Measurements from ENCODE around the gene KRTAP12-4.
"Not testable (repeated sequence)": the region's sequence is repeated elsewhere in the genome, so short reads cannot be mapped to it uniquely, and the experiment has no call there.

Gene KRTAP12-4

DNA sequence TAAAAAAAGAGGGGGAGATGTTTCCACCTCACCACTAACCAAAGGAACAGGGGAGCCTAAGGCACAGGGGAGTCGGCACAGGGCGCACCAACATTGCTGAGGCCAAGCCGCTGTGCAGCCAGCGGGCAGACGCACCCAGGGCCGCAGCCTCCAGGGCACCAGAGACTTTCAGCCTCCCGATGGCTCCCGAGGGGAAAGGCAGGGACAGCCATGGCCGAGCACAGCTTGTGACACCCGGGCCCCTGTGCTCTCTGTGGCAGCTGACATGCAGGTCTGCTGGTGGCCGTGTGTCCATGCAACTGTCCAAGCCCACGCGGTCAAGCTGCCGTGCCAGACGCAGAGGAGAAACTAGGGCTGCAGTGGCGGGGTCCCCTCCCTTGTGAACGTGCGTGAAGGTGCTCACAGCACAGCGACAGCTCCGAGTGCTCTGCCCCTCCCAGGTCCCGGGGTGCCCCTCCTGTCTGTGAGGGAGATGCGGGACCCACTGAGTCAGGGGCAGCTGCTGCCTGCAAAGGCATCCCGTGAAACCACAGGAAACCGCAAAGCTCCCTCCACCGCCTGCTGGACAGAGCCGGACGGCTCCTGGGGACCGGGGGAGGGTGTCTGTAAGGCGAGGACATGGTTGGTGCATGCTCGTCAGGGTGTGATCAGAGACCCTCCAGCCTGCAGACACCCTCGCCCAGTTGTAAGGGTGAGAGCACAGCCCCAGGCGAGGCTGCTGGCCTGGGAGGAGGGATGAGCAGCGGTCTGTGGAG lies 5.7 kb downstream of the KRTAP12-4 start (continued):
- TF ChIP-seq ZFP3 (CRISPR knock-in tag; IDR thresholded peaks at IDR 0.05) = no peak
- TF ChIP-seq ZC3H10 (CRISPR knock-in tag; IDR thresholded peaks at IDR 0.05) = no peak
- TF ChIP-seq ZNF8 (CRISPR knock-in tag; IDR thresholded peaks at IDR 0.05) = no peak
- TF ChIP-seq, protein P1, sequence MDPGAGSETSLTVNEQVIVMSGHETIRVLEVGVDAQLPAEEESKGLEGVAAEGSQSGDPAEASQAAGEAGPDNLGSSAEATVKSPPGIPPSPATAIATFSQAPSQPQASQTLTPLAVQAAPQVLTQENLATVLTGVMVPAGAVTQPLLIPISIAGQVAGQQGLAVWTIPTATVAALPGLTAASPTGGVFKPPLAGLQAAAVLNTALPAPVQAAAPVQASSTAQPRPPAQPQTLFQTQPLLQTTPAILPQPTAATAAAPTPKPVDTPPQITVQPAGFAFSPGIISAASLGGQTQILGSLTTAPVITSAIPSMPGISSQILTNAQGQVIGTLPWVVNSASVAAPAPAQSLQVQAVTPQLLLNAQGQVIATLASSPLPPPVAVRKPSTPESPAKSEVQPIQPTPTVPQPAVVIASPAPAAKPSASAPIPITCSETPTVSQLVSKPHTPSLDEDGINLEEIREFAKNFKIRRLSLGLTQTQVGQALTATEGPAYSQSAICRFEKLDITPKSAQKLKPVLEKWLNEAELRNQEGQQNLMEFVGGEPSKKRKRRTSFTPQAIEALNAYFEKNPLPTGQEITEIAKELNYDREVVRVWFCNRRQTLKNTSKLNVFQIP (CRISPR knock-in tag; IDR thresholded peaks at IDR 0.05; ENCODE audit: borderline replicate concordance, low read depth) = no peak
- no peak for TF ChIP-seq ZFP30 (CRISPR knock-in tag; IDR thresholded peaks at IDR 0.05)

GRCh38 chr21:44647222-44647552 lies 7.3 kb downstream of the KRTAP12-4 start:
- no peak; the same call in 2 of the 3 replicates for ATAC-seq
- TF ChIP-seq GLIS3 (CRISPR knock-in tag; IDR thresholded peaks at IDR 0.05) = no peak
- no peak for TF ChIP-seq TCF4 (CRISPR knock-in tag; IDR thresholded peaks at IDR 0.05; ENCODE audit: borderline replicate concordance)
- TF ChIP-seq ZNF8 (CRISPR knock-in tag; IDR thresholded peaks at IDR 0.05) = no peak
- no peak for TF ChIP-seq ZNF70 (CRISPR knock-in tag; IDR thresholded peaks at IDR 0.05)
- no peak for TF ChIP-seq ZFP3 (CRISPR knock-in tag; IDR thresholded peaks at IDR 0.05)
- TF ChIP-seq, protein P2, sequence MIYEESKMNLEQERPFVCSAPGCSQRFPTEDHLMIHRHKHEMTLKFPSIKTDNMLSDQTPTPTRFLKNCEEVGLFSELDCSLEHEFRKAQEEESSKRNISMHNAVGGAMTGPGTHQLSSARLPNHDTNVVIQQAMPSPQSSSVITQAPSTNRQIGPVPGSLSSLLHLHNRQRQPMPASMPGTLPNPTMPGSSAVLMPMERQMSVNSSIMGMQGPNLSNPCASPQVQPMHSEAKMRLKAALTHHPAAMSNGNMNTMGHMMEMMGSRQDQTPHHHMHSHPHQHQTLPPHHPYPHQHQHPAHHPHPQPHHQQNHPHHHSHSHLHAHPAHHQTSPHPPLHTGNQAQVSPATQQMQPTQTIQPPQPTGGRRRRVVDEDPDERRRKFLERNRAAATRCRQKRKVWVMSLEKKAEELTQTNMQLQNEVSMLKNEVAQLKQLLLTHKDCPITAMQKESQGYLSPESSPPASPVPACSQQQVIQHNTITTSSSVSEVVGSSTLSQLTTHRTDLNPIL (CRISPR knock-in tag; IDR thresholded peaks at IDR 0.05; ENCODE audit: low read depth) = no peak
- no peak for TF ChIP-seq ZC3H10 (CRISPR knock-in tag; IDR thresholded peaks at IDR 0.05)
- TF ChIP-seq ARNTL (CRISPR knock-in tag; IDR thresholded peaks at IDR 0.05; ENCODE audit: borderline replicate concordance, low read depth) = no peak
- TF ChIP-seq, protein P1 (CRISPR knock-in tag; IDR thresholded peaks at IDR 0.05; ENCODE audit: borderline replicate concordance, low read depth) = no peak
- TF ChIP-seq ESRRG (CRISPR knock-in tag; IDR thresholded peaks at IDR 0.05) = no peak
- TF ChIP-seq PPARA (CRISPR knock-in tag; IDR thresholded peaks at IDR 0.05; ENCODE audit: borderline replicate concordance) = no peak
- TF ChIP-seq ISL1 (CRISPR knock-in tag; IDR thresholded peaks at IDR 0.05) = no peak
- TF ChIP-seq PATZ1 (CRISPR knock-in tag; IDR thresholded peaks at IDR 0.05; ENCODE audit: borderline replicate concordance) = no peak
- TF ChIP-seq, protein P3, sequence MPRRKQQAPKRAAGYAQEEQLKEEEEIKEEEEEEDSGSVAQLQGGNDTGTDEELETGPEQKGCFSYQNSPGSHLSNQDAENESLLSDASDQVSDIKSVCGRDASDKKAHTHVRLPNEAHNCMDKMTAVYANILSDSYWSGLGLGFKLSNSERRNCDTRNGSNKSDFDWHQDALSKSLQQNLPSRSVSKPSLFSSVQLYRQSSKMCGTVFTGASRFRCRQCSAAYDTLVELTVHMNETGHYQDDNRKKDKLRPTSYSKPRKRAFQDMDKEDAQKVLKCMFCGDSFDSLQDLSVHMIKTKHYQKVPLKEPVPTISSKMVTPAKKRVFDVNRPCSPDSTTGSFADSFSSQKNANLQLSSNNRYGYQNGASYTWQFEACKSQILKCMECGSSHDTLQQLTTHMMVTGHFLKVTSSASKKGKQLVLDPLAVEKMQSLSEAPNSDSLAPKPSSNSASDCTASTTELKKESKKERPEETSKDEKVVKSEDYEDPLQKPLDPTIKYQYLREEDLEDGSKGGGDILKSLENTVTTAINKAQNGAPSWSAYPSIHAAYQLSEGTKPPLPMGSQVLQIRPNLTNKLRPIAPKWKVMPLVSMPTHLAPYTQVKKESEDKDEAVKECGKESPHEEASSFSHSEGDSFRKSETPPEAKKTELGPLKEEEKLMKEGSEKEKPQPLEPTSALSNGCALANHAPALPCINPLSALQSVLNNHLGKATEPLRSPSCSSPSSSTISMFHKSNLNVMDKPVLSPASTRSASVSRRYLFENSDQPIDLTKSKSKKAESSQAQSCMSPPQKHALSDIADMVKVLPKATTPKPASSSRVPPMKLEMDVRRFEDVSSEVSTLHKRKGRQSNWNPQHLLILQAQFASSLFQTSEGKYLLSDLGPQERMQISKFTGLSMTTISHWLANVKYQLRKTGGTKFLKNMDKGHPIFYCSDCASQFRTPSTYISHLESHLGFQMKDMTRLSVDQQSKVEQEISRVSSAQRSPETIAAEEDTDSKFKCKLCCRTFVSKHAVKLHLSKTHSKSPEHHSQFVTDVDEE (CRISPR knock-in tag; IDR thresholded peaks at IDR 0.05) = no peak

GRCh38 chr21:44646366-44647221 lies 7.9 kb downstream of the KRTAP12-4 start, which contains the start of gene KRTAP10-11:
Gene KRTAP10-11, plus strand, starts transcription at chr21:44646414. Its CDS starts 45 bp downstream, at chr21:44646459.
- not testable (repeated sequence) for ATAC-seq

DNA sequence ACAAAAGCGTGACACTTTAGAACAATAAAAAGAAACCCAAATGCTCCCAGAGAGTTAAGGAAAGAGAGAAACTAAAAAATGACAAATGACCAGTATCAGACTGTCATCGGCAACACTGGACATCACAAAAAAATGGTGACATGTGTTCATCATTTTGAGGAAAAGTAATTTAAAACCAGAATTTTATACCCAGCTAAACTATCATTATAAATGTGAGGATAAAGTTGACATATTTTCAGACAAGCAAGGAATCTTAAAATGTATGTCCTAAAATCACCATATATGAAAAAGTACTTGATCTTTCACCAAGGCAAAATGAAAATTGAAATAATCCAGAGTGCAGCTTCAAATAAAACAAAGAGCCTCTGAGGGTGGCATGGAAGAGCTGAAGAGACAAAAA lies 9.6 kb downstream of the KRTAP12-4 start:
- ATAC-seq = no peak
- TF ChIP-seq, protein P4, sequence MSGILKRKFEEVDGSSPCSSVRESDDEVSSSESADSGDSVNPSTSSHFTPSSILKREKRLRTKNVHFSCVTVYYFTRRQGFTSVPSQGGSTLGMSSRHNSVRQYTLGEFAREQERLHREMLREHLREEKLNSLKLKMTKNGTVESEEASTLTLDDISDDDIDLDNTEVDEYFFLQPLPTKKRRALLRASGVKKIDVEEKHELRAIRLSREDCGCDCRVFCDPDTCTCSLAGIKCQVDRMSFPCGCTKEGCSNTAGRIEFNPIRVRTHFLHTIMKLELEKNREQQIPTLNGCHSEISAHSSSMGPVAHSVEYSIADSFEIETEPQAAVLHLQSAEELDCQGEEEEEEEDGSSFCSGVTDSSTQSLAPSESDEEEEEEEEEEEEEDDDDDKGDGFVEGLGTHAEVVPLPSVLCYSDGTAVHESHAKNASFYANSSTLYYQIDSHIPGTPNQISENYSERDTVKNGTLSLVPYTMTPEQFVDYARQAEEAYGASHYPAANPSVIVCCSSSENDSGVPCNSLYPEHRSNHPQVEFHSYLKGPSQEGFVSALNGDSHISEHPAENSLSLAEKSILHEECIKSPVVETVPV (CRISPR knock-in tag; IDR thresholded peaks at IDR 0.05) = no peak
- TF ChIP-seq ARNTL (CRISPR knock-in tag; IDR thresholded peaks at IDR 0.05; ENCODE audit: borderline replicate concordance, low read depth) = no peak
- TF ChIP-seq BACH2 (CRISPR knock-in tag; IDR thresholded peaks at IDR 0.05; ENCODE audit: borderline replicate concordance) = no peak
- TF ChIP-seq, protein P3 (CRISPR knock-in tag; IDR thresholded peaks at IDR 0.05) = no peak
- no peak for TF ChIP-seq SNAI2 (CRISPR knock-in tag; IDR thresholded peaks at IDR 0.05)
- no peak for TF ChIP-seq ZFP3 (CRISPR knock-in tag; IDR thresholded peaks at IDR 0.05)
- TF ChIP-seq OSR1 (CRISPR knock-in tag; IDR thresholded peaks at IDR 0.05) = no peak
- TF ChIP-seq ZNF565 (CRISPR knock-in tag; conservative IDR thresholded peaks at IDR 0.05; ENCODE audit: low read depth) = no peak
- no peak for TF ChIP-seq ZNF8 (CRISPR knock-in tag; IDR thresholded peaks at IDR 0.05)
